K562 (cell line): ENCODE measurements around the gene GRIP1. TPM values are rescaled to one million over a fixed set of nuclear protein-coding genes. Genes with fewer than 3 reads are reported as not detected.

Experiments
- ATAC-seq: fragments of 200-7000 bp; cut with Tn5 transposase; 3 replicates; pipeline ENCODE4 v1.9.1; 2020; ENCODE audit warnings: moderate library complexity
- Bru-seq: library from RNA; stranded (reverse); fragments of 400-500 nt; gene quantifications from one replicate; lab custom pipeline; 2021; lab: Mats Ljungman, UMichigan
- BruChase-seq, 2 experiments: library from RNA; stranded (reverse); fragments of 400-500 nt; gene quantifications; one replicate each; lab custom pipeline; 2021; lab: Mats Ljungman, UMichigan
- BruUV-seq: library from RNA; stranded (reverse); fragments of 400-500 nt; replicated peaks from 2 replicates; lab custom pipeline; 2021; lab: Mats Ljungman, UMichigan
- CTCF ChIA-PET: fragments of 300-600 bp; formaldehyde crosslinking; extraction: SDS; loops from one replicate; lab custom pipeline; 2021; ENCODE audit warnings: low intra/inter-chr PET ratio; lab: Yijun Ruan, JAX
- POLR2A ChIA-PET: fragments of 300-600, 350-650 bp; sonication (Branson Sonifier 250); formaldehyde crosslinking; extraction: SDS; loops from one replicate; lab custom pipeline; 2021; ENCODE audit warnings: antibody characterized with exemption, inconsistent platforms; lab: Yijun Ruan, JAX
- DNase-seq, 4 experiments: peaks; one replicate each; pipeline versions ENCODE4 v3.0.0 to v3.0.0-alpha.2; 2011 to 2018; ENCODE audit warnings: low spot score in 3 of 4, mixed read lengths in 3 of 4; ENCODE audit errors: extremely low read depth in 1 of 4
- FAIRE-seq: peaks from 2 replicates; lab custom pipeline; 2011; peaks lifted over from hg19 to GRCh38; lab: Jason Lieb, UNC
- H2AFZ ChIP-seq: 2 replicates; pipeline ENCODE4 v1.6.0; 2011; ENCODE audit warnings: low read depth, low read length, control low read depth, inconsistent platforms
- H3K27ac ChIP-seq: fragments of 200-600 bp; 3 replicates; pipeline ENCODE4 v1.8.0; 2011; ENCODE audit warnings: low read depth, mild to moderate bottlenecking, control low read depth, inconsistent platforms, low read length, moderate library complexity, mixed read lengths; ENCODE audit errors: extremely low read depth
- H3K27me3 ChIP-seq, 2 experiments: fragments of 300-600 bp in 1 of 2; 2 replicates in 1 of 2; 3 replicates in 1 of 2; pipeline versions ENCODE4 v1.6.0 to v1.8.0; 2011; ENCODE audit warnings: inconsistent platforms in 2 of 2, low read length in 2 of 2, mild to moderate bottlenecking in 1 of 2, mixed read lengths in 1 of 2, moderate library complexity in 1 of 2; ENCODE audit not compliant: control insufficient read depth in 2 of 2, insufficient read depth in 2 of 2
- H3K36me3 ChIP-seq: fragments of 300-600 bp; 3 replicates; pipeline ENCODE4 v1.8.0; 2011; ENCODE audit warnings: mild to moderate bottlenecking, low read length, inconsistent platforms; ENCODE audit not compliant: control insufficient read depth, insufficient read depth
- H3K4me1 ChIP-seq, 2 experiments: fragments of 200-600 bp in 1 of 2; replicated peaks in 1 of 2; 2 replicates in 1 of 2; 3 replicates in 1 of 2; pipeline versions ENCODE4 v1.5.1 to v1.8.0; 2011; ENCODE audit warnings: inconsistent platforms in 2 of 2, low read length in 2 of 2, mild to moderate bottlenecking in 1 of 2, mixed read lengths in 1 of 2, moderate library complexity in 1 of 2; ENCODE audit not compliant: control insufficient read depth in 2 of 2, insufficient read depth in 2 of 2
- H3K4me2 ChIP-seq: 2 replicates; pipeline ENCODE4 v1.6.1; 2011; ENCODE audit warnings: low read length, control low read depth, inconsistent platforms, mixed read lengths; ENCODE audit not compliant: insufficient read depth
- H3K4me3 ChIP-seq: fragments of 200-600 bp; sonication (generic), shearing (Covaris generic); 2 replicates; pipeline ENCODE4 v1.5.1; 2016; ENCODE audit warnings: control low read depth, inconsistent platforms
- H3K79me2 ChIP-seq: fragments of 200-600 bp; 3 replicates; pipeline ENCODE4 v1.8.0; 2011; ENCODE audit warnings: low read length, inconsistent platforms; ENCODE audit not compliant: control insufficient read depth, insufficient read depth
- H3K9ac ChIP-seq, 2 experiments: 2 replicates each; pipeline versions ENCODE4 v1.6.0 to v1.6.1; 2011; ENCODE audit warnings: low read depth in 2 of 2, low read length in 2 of 2, control low read depth in 1 of 2, inconsistent platforms in 1 of 2, mild to moderate bottlenecking in 1 of 2, mixed read lengths in 1 of 2; ENCODE audit not compliant: insufficient read depth in 1 of 2
- H3K9me1 ChIP-seq: one replicate; pipeline ENCODE4 v1.6.0; 2011; ENCODE audit warnings: inconsistent platforms, mild to moderate bottlenecking, low read length, moderate library complexity; ENCODE audit not compliant: control insufficient read depth, insufficient read depth
- H3K9me3 ChIP-seq: replicated peaks from 2 replicates; pipeline ENCODE4 v1.5.1; 2011; ENCODE audit warnings: low read depth, low read length, inconsistent platforms; ENCODE audit not compliant: control insufficient read depth, insufficient read depth
- H4K20me1 ChIP-seq: replicated peaks from 2 replicates; pipeline ENCODE4 v1.6.1; 2011; ENCODE audit warnings: low read length, inconsistent platforms, mixed read lengths; ENCODE audit not compliant: control insufficient read depth, insufficient read depth
- MEF2A ChIP-seq: IDR thresholded peaks from 2 replicates; pipeline ENCODE4 v1.6.1; 2011; ENCODE audit warnings: low read depth, mild to moderate bottlenecking, low read length, moderate library complexity; ENCODE audit not compliant: control insufficient read depth
- SRSF1 ChIP-seq: fragments of 200-400 bp; formaldehyde crosslinking; IDR thresholded peaks from 2 replicates; pipeline ENCODE4 v1.6.1; 2017; ENCODE audit warnings: mild to moderate bottlenecking, low read depth, low read length, moderate library complexity
- ZNF232 ChIP-seq: sonication (generic); formaldehyde crosslinking; IDR thresholded peaks from 2 replicates; pipeline ENCODE4 v1.8.0; 2022; ENCODE audit warnings: mild to moderate bottlenecking, missing genetic modification reagents
- WGBS: fragments of 100-300 bp; shearing (Covaris generic); methylation state at CpG from one replicate; pipeline ENCODE4 v1.1.6; 2016; ENCODE audit warnings: low coverage, mixed read lengths; ENCODE audit not compliant: insufficient coverage; ENCODE audit errors: missing lambda C conversion rate; 5-methylcytosine and 5-hydroxymethylcytosine counted together
- in situ Hi-C: fragments of 300-500 bp; cut with MboI; formaldehyde crosslinking; loops from 4 replicates; pipeline ENCODE4 v1.15.0; 2018; ENCODE audit warnings: inconsistent platforms, mixed read lengths
- intact Hi-C: fragments of 100-400 bp; cut with micrococcal nuclease; formaldehyde crosslinking; loops from 2 replicates; pipeline ENCODE4 v1.14.2; 2022
- long read RNA-seq, 3 experiments: library from polyadenylated mRNA in 2 of 3; library from RNA in 1 of 3; unstranded in 2 of 3; stranded (forward) in 1 of 3; transcript quantifications; one replicate each; pipeline ENCODE4 v2.0.0, GENCODE V29; 2019 to 2022
- polyA minus RNA-seq, 3 experiments: library from RNA; depleted of rRNA, polyadenylated mRNA; stranded (reverse); fragments of >200 nt; gene quantifications; 2 replicates each; pipeline ENCODE4 v1.2.3, GENCODE V29; 2011
- polyA plus RNA-seq, 8 experiments: library from polyadenylated mRNA; depleted of rRNA in 4 of 8; stranded (reverse) in 5 of 8; unstranded in 3 of 8; fragments of >200 nt; fragmentation: Nextera tagmentation in 2 of 8; fragmentation: Illumina TruSeq in 1 of 8; extraction: Ambion mirVana in 2 of 8; extraction: Trizol in 1 of 8; gene quantifications; 2 replicates each; pipeline versions ENCODE4 v1.2.1 to v1.2.3, GENCODE V29; 2011 to 2014; ENCODE audit warnings: inconsistent platforms in 1 of 8, missing spikeins in 1 of 8
- total RNA-seq, 7 experiments: library from RNA; depleted of rRNA in 6 of 7; stranded (reverse); fragments of >200 nt in 6 of 7; fragmentation: Illumina TruSeq in 2 of 7; extraction: Trizol in 2 of 7; gene quantifications; 2 replicates each; pipeline versions ENCODE4 v1.2.1 to v1.2.3, GENCODE V29; 2011 to 2021; ENCODE audit warnings: low replicate concordance in 1 of 7
- TF ChIP-seq, protein P1 (sequence below): fragments of 250-450 bp; sonication (Bioruptor Pico); IDR thresholded peaks from 2 replicates; pipeline ENCODE4 v1.5.0; 2021; ENCODE audit warnings: mild to moderate bottlenecking, moderate library complexity
- TF ChIP-seq, protein P2 (sequence below): fragments of 250-450 bp; sonication (Bioruptor Pico); IDR thresholded peaks from 2 replicates; pipeline ENCODE4 v1.4.0; 2020; ENCODE audit warnings: borderline replicate concordance

Gene GRIP1, protein sequence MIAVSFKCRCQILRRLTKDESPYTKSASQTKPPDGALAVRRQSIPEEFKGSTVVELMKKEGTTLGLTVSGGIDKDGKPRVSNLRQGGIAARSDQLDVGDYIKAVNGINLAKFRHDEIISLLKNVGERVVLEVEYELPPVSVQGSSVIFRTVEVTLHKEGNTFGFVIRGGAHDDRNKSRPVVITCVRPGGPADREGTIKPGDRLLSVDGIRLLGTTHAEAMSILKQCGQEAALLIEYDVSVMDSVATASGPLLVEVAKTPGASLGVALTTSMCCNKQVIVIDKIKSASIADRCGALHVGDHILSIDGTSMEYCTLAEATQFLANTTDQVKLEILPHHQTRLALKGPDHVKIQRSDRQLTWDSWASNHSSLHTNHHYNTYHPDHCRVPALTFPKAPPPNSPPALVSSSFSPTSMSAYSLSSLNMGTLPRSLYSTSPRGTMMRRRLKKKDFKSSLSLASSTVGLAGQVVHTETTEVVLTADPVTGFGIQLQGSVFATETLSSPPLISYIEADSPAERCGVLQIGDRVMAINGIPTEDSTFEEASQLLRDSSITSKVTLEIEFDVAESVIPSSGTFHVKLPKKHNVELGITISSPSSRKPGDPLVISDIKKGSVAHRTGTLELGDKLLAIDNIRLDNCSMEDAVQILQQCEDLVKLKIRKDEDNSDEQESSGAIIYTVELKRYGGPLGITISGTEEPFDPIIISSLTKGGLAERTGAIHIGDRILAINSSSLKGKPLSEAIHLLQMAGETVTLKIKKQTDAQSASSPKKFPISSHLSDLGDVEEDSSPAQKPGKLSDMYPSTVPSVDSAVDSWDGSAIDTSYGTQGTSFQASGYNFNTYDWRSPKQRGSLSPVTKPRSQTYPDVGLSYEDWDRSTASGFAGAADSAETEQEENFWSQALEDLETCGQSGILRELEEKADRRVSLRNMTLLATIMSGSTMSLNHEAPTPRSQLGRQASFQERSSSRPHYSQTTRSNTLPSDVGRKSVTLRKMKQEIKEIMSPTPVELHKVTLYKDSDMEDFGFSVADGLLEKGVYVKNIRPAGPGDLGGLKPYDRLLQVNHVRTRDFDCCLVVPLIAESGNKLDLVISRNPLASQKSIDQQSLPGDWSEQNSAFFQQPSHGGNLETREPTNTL
- total RNA-seq (2011; cell fraction: chromatin; rRNA removed; ENCODE audit: low replicate concordance) = 2.1 and 5.4 TPM in 2 replicates
- total RNA-seq (2011; cell fraction: nucleolus; rRNA removed) = 1.3 and 1.7 TPM in 2 replicates
- total RNA-seq (2011; cell fraction: nucleoplasm; rRNA removed) = 1.6 and 2.0 TPM in 2 replicates
- total RNA-seq (2014; rRNA removed) (0.82 and 1.4 TPM in 2 replicates), total RNA-seq (2014; rRNA removed; fragmentation: Illumina TruSeq; extraction: Trizol) (0.54 and 1.2 TPM in 2 replicates), total RNA-seq (2015; rRNA removed; fragmentation: Illumina TruSeq; extraction: Trizol) (0.62 and 1.9 TPM in 2 replicates), total RNA-seq (2021) (0.75 and 1.1 TPM in 2 replicates), polyA plus RNA-seq (2011; rRNA removed) (0.11 and 0.45 TPM in 2 replicates), polyA plus RNA-seq (2014; fragmentation: Illumina TruSeq; extraction: Trizol) (0.28 and 1.6 TPM in 2 replicates), polyA plus RNA-seq (2014; fragmentation: Nextera tagmentation; extraction: Ambion mirVana) (under 1 TPM; 0.31 to 0.41 TPM), polyA plus RNA-seq (2014; rRNA removed) (0.36 and 0.67 TPM in 2 replicates), polyA minus RNA-seq (2011; rRNA and poly(A)+ RNA removed) (2.5 TPM in 1 of 2 replicates, not detected in the other), Bru-seq, nascent RNA (percentile 30 among the genes with signal in this experiment), BruChase-seq, experiment 1, labeled RNA remaining after a 2-hour chase (percentile 26 among the genes with signal in this experiment), BruChase-seq, experiment 2, labeled RNA remaining after a 6-hour chase (percentile 25 among the genes with signal in this experiment)
- 0.13 TPM in 1 of 2 replicates, not detected in the other for polyA plus RNA-seq (2011; cell fraction: cytosol; rRNA removed)
- polyA plus RNA-seq (2011; cell fraction: nucleus; rRNA removed) = 0.04 and 0.18 TPM in 2 replicates
- polyA plus RNA-seq (2012) = 0.17 and 0.25 TPM in 2 replicates
- polyA minus RNA-seq (2011; cell fraction: cytosol; rRNA and poly(A)+ RNA removed) = not detected in 2 replicates
- polyA minus RNA-seq (2011; cell fraction: nucleus; rRNA and poly(A)+ RNA removed) = 0.40 TPM in 1 of 2 replicates, not detected in the other
- long read RNA-seq, experiment 1, partial matches to known transcripts = 3 of 4 reads
- long read RNA-seq, experiment 1, other reads (novel, unspliced or antisense) = 1 of 4 reads
- long read RNA-seq, experiment 2 = 0 reads
- long read RNA-seq, experiment 3, partial matches to known transcripts = 0 of 1 reads
- long read RNA-seq, experiment 3, other reads (novel, unspliced or antisense) = 1 of 1 reads

DNA sequence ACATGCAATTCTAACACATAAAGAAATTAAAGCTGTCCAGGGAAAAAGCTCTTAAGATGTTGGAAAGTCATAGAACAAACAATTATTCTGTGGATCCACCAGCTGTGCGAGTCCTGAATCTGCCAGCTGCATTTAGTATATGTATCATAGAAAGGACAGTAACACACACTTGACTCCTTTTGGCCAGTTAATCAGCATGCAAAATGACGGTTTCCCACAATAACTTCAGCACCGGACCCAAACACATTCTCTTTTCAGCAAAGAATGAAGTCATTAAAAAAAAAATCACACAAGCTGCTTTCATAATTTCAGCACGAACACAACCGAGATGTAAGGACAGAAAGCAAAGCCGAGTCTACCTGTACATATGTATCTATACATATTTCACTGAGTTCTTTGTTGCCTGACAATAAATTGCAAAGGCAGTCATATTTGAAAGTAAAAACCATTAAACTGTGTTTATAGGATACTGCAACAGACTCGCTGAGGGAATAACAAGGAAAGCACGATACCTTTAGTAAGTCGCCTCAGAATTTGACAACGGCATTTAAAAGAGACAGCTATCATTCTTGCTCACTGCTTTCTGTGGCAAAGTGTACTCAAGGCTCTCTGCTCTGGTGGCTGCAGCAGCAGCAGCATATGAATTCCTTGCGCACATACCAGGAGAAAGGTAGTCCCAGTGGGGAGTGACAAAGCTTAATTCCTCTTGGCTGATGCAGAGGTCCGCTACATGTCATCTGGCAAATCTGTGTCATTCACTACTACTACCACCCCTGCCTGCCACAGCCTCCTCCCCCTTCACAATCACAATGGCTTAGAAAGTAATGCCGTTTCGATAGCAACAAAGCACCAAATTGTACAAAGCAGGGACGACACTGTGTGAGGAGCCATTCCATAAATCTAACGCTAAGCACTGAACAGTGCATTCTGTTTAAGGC is at the start of gene GRIP1:
GRIP1 (minus strand) TSS at position 739 of the 938 bp plus-strand sequence; CDS start at position 567, 172 bp downstream.
- Histone ChIP-seq H3K36me3 (no peaks in the 10 kb centered on the region), H3K4me1 (no peaks in the 10 kb centered on the region), H3K27ac (no peak within 1 kb of the TSS), H2AFZ (no peak within 1 kb of the TSS), H3K27me3 (peaks cover 0 to 4% of the 10 kb centered on the region in 2 experiments; a peak in 1 of 5 replicates), H3K4me3 (no peak within 1 kb of the TSS), H3K9ac (no peak within 1 kb of the TSS), H3K79me2 (no peaks in the 10 kb centered on the region), H4K20me1 (no peaks in the 10 kb centered on the region; the same call in 1 of the 2 replicates), H3K9me3 (no peaks in the 10 kb centered on the region), H3K9me1 (no peaks in the 10 kb centered on the region), H3K4me2 (no peak within 1 kb of the TSS)
- intact Hi-C loops (no loop called here), in situ Hi-C loops (no loop called here)
- 1% methylated on average over 16 of the region's 16 CpGs for WGBS
- no TSS peak for BruUV-seq
- DNase-seq (no peak), ATAC-seq (no peak), FAIRE-seq (no peak)
- POLR2A ChIA-PET = no interaction called here
- CTCF ChIA-PET = no interaction called here
- TF ChIP-seq ZNF232 (CRISPR knock-in tag) (no peak), SRSF1 (no peak), MEF2A (no peak)
- TF ChIP-seq, protein P1, sequence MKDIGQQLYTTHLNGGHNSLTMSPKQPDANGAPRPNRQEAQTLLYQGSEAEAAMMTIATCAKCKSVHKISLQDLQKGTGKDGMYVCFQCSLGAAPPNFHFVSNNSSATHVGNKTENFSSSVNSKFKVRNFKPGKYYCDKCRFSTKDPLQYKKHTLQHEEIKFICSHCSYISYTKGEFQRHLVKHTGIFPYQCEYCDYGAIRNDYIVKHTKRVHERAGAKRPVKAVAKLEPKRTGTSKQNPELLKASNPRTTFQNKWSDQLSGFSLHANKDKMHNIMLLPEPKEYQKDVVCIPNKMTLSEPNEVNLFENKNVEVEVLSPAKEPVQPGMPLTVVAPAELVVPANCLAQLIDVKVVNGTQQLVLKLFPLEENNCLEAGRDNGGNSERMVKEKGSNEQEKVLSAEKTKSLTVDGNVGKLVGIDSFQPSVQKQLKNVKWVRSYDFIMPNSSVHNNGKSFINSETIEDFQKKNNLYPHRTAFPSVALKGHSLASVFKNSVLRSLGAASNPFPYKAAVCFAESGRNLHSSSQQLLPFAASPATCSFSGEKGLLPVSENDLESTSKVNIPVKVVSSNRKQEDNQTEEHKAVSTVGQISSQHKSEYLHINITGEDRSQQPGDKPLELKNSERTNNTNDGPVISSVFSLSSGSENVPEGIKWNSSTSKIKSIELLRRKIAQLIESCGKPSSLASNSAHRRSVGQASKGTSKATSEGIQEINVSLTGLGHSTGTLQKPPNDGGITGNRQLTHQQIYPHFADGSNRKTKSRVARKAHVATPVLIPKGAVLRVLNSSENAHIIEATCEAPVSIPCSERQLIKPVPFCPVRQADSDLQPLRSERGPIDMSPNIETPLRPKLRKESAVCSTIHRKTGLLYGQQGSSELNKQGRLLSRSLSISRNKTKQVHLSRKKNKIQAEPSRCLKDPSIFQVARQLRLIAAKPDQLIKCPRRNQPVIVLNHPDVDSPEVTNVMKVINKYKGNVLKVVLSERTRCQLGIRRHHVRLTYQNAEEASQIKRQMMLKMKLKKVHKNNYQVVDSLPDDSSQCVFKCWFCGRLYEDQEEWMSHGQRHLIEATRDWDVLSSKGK (CRISPR knock-in tag) = no peak
- TF ChIP-seq, protein P2, sequence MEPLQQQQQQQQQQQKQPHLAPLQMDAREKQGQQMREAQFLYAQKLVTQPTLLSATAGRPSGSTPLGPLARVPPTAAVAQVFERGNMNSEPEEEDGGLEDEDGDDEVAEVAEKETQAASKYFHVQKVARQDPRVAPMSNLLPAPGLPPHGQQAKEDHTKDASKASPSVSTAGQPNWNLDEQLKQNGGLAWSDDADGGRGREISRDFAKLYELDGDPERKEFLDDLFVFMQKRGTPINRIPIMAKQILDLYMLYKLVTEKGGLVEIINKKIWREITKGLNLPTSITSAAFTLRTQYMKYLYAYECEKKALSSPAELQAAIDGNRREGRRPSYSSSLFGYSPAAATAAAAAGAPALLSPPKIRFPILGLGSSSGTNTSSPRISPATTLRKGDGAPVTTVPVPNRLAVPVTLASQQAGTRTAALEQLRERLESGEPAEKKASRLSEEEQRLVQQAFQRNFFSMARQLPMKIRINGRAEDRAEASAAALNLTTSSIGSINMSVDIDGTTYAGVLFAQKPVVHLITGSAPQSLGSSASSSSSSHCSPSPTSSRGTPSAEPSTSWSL (CRISPR knock-in tag) = no peak
